GM12892 (cell line): ENCODE data around the gene FLVCR2.

ENCODE experiments used
- POLR2A ChIP-seq: IDR thresholded peaks from 2 replicates; pipeline ENCODE4 v1.6.1; 2011; ENCODE audit warnings: low read depth, low read length, control low read depth
- POLR2AphosphoS5 ChIP-seq: IDR thresholded peaks from 2 replicates; pipeline ENCODE4 v1.6.1; 2011; ENCODE audit warnings: low read depth, low read length, control low read depth

- no peak for TF ChIP-seq POLR2AphosphoS5
- no peak for TF ChIP-seq POLR2A
Observed at GRCh38 chr14:75553761-75554364, 24.6 kb upstream of the FLVCR2 start.
